PC-3 (cell line): ENCODE data around the gene CAV1. TPM values are rescaled to one million over a fixed set of nuclear protein-coding genes. Genes with fewer than 3 reads are reported as not detected.

ENCODE experiments used
- ATAC-seq: fragments of 200-7000 bp; cut with Tn5 transposase; 2 replicates; pipeline ENCODE4 v1.9.1; 2020; ENCODE audit warnings: mild to moderate bottlenecking, moderate library complexity
- BruUV-seq: library from RNA; stranded (reverse); fragments of 400-500 nt; replicated peaks from 2 replicates; lab custom pipeline; 2021; lab: Mats Ljungman, UMichigan
- CTCF ChIA-PET: fragments of 300-600 bp; sonication (Branson Sonifier 250); formaldehyde crosslinking; loops from one replicate; lab custom pipeline; 2022; ENCODE audit warnings: antibody characterized with exemption; lab: Charles Lee
- POLR2A ChIA-PET: fragments of 300-600 bp; sonication (Branson Sonifier 250); formaldehyde crosslinking; loops from one replicate; lab custom pipeline; 2022; ENCODE audit warnings: antibody characterized with exemption; ENCODE audit not compliant: unreplicated experiment; lab: Charles Lee
- DNase-seq: peaks from one replicate; pipeline ENCODE4 v3.0.0-alpha.2; 2015
- H2AFZ ChIP-seq: fragments of 300-600 bp; sonication (generic); 2 replicates; pipeline ENCODE4 v1.6.0; 2016; ENCODE audit warnings: antibody characterized with exemption, low read length
- H3F3A ChIP-seq: fragments of 300-600 bp; sonication (generic); one replicate; pipeline ENCODE4 v1.6.0; 2017; ENCODE audit warnings: antibody characterized with exemption, low read length, control low read depth, mild to moderate bottlenecking; ENCODE audit not compliant: unreplicated experiment
- H3K27ac ChIP-seq: fragments of 300-600 bp; sonication (generic); 2 replicates; pipeline ENCODE4 v1.5.1; 2016; ENCODE audit warnings: mild to moderate bottlenecking, low read length
- H3K27me3 ChIP-seq: fragments of 300-600 bp; sonication (generic); 2 replicates; pipeline ENCODE4 v1.6.1; 2016; ENCODE audit warnings: low read length, mixed read lengths
- H3K36me3 ChIP-seq: fragments of 300-600 bp; sonication (generic); 2 replicates; pipeline ENCODE4 v1.6.1; 2016; ENCODE audit warnings: low read depth, mixed run types, low read length, mixed read lengths
- H3K4me1 ChIP-seq: fragments of 300-600 bp; sonication (generic); 2 replicates; pipeline ENCODE4 v1.5.1; 2016; ENCODE audit warnings: low read length; ENCODE audit not compliant: insufficient read depth
- H3K4me2 ChIP-seq: fragments of 300-600 bp; sonication (generic); 2 replicates; pipeline ENCODE4 v1.6.0; 2016; ENCODE audit warnings: low read length
- H3K4me3 ChIP-seq: fragments of 300-600 bp; sonication (generic); 2 replicates; pipeline ENCODE4 v1.5.1; 2016; ENCODE audit warnings: mild to moderate bottlenecking, low read length, mixed read lengths
- H3K79me2 ChIP-seq: fragments of 300-600 bp; sonication (generic); 2 replicates; pipeline ENCODE4 v1.6.1; 2017; ENCODE audit warnings: low read length, mixed read lengths
- H3K9ac ChIP-seq: fragments of 300-600 bp; sonication (generic); 2 replicates; pipeline ENCODE4 v1.6.0; 2016; ENCODE audit warnings: mild to moderate bottlenecking, low read length
- H3K9me2 ChIP-seq: fragments of 300-600 bp; sonication (generic); replicated peaks from 2 replicates; pipeline ENCODE4 v1.6.1; 2016; ENCODE audit warnings: mixed run types, low read length, mixed read lengths
- H3K9me3 ChIP-seq: fragments of 300-600 bp; sonication (generic); 2 replicates; pipeline ENCODE4 v1.6.1; 2016; ENCODE audit warnings: low read length, mixed read lengths
- H4K20me1 ChIP-seq: fragments of 300-600 bp; sonication (generic); 2 replicates; pipeline ENCODE4 v1.6.1; 2016; ENCODE audit warnings: low read length, mixed read lengths
- EZH2 ChIP-seq: fragments of 300-600 bp; sonication (generic); IDR thresholded peaks from one replicate; pipeline ENCODE4 v1.6.1; 2017; ENCODE audit warnings: antibody characterized with exemption, mild to moderate bottlenecking, low read length; ENCODE audit not compliant: unreplicated experiment
- EZH2phosphoT487 ChIP-seq: fragments of 300-600 bp; sonication (generic); IDR thresholded peaks from 2 replicates; pipeline ENCODE4 v1.6.1; 2018; ENCODE audit warnings: mild to moderate bottlenecking, antibody characterized with exemption, low read length, borderline replicate concordance
- intact Hi-C: fragments of 100-400 bp; cut with micrococcal nuclease; formaldehyde crosslinking; loops from 2 replicates; pipeline ENCODE4 v1.9.0; 2023
- total RNA-seq: library from RNA; depleted of rRNA; stranded (reverse); fragments of >200 nt; gene quantifications from 2 replicates; pipeline ENCODE4 v1.2.3, GENCODE V29; 2014
- TF ChIP-seq, protein P1 (sequence below): fragments of 300-600 bp; sonication (generic); conservative IDR thresholded peaks from 2 replicates; pipeline ENCODE4 v1.5.1; 2017; ENCODE audit warnings: antibody characterized with exemption, low read depth, mild to moderate bottlenecking, low read length

Gene CAV1
- total RNA-seq, 1 experiment from 2014 or later = 284 TPM

- ATAC-seq = no peak
- TF ChIP-seq EZH2 = no peak
- TF ChIP-seq, protein P1, sequence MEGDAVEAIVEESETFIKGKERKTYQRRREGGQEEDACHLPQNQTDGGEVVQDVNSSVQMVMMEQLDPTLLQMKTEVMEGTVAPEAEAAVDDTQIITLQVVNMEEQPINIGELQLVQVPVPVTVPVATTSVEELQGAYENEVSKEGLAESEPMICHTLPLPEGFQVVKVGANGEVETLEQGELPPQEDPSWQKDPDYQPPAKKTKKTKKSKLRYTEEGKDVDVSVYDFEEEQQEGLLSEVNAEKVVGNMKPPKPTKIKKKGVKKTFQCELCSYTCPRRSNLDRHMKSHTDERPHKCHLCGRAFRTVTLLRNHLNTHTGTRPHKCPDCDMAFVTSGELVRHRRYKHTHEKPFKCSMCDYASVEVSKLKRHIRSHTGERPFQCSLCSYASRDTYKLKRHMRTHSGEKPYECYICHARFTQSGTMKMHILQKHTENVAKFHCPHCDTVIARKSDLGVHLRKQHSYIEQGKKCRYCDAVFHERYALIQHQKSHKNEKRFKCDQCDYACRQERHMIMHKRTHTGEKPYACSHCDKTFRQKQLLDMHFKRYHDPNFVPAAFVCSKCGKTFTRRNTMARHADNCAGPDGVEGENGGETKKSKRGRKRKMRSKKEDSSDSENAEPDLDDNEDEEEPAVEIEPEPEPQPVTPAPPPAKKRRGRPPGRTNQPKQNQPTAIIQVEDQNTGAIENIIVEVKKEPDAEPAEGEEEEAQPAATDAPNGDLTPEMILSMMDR = no peak
- Histone ChIP-seq H3K9me2 (no peaks in the 10 kb centered on the region), H4K20me1 (no peaks in the 10 kb centered on the region; the same call in 1 of the 2 replicates), H3K79me2 (peaks cover 93% of the 10 kb centered on the region), H3K27ac (no peak overlapping the region), H3K9me3 (no peaks in the 10 kb centered on the region), H3F3A (no peaks in the 10 kb centered on the region), H3K9ac (no peak overlapping the region), H3K4me3 (no peak overlapping the region), H3K4me1 (peaks cover 22% of the 10 kb centered on the region), H3K4me2 (no peak overlapping the region), H3K36me3 (peaks cover 79% of the 10 kb centered on the region), H2AFZ (no peak overlapping the region), H3K27me3 (no peaks in the 10 kb centered on the region)
- DNase-seq = no peak
- intact Hi-C loops = no loop called here
- ChIA-PET CTCF (no interaction called here), POLR2A (no interaction called here)
- BruUV-seq = no TSS peak
These were observed 21.2 kb downstream of the CAV1 start for GRCh38 chr7:116546054-116546453.

GRCh38 chr7:116546916-116547315 lies 22.1 kb downstream of the CAV1 start:
- Histone ChIP-seq H3K9me3 (no peaks in the 10 kb centered on the region), H3K4me3 (no peak overlapping the region), H3K9me2 (no peaks in the 10 kb centered on the region), H3K4me2 (no peak overlapping the region), H3K27ac (no peak overlapping the region), H3K79me2 (peaks cover 93% of the 10 kb centered on the region), H3K27me3 (no peaks in the 10 kb centered on the region), H3K9ac (no peak overlapping the region), H3F3A (no peaks in the 10 kb centered on the region), H4K20me1 (no peaks in the 10 kb centered on the region; the same call in 1 of the 2 replicates), H2AFZ (no peak overlapping the region), H3K36me3 (peaks cover 84% of the 10 kb centered on the region), H3K4me1 (peaks cover 18% of the 10 kb centered on the region)
- no peak for DNase-seq
- CTCF ChIA-PET = interaction anchor here (0.6 kb wide), 1 partner anchor 84 kb away, joined by 7 read pairs; no protein-coding TSS in a partner anchor
- no peak for ATAC-seq
- TF ChIP-seq, protein P1 = no peak
- TF ChIP-seq EZH2phosphoT487 (no peak), EZH2 (no peak)
- POLR2A ChIA-PET = no interaction called here
- intact Hi-C loops = no loop called here
- BruUV-seq = no TSS peak

DNA sequence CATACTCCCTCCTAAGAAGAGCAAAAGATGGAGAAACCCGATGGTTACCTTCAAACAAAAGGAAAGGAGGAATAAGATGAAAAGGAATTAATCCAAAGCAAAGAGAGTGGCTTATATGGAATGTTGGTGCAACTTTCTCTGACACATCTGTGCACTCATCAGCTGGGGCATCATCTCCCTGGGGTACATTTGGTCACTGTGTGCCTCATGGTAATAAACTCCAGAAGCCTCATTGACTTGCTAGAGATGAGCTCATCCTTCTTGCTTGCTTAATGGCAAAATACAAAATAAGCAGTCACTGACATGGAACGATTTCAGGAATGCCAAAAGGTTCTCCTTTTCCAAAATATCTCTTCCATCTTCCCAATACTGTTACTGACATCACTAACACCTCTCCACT lies 22.5 kb downstream of the CAV1 start:
- Histone ChIP-seq H3K79me2 (peaks cover 93% of the 10 kb centered on the region), H3K36me3 (peaks cover 84% of the 10 kb centered on the region), H2AFZ (no peak overlapping the region), H3K4me3 (no peak overlapping the region), H3K4me1 (peaks cover 18% of the 10 kb centered on the region), H3K9me3 (no peaks in the 10 kb centered on the region), H3K27ac (no peak overlapping the region), H3F3A (no peaks in the 10 kb centered on the region), H4K20me1 (no peaks in the 10 kb centered on the region), H3K9me2 (no peaks in the 10 kb centered on the region), H3K9ac (no peak overlapping the region), H3K4me2 (no peak overlapping the region), H3K27me3 (no peaks in the 10 kb centered on the region)
- TF ChIP-seq EZH2phosphoT487 (no peak), EZH2 (no peak)
- TF ChIP-seq, protein P1 = no peak
- intact Hi-C loops = no loop called here
- ATAC-seq (peak; percentile 21; the same call in 1 of the 2 replicates), DNase-seq (peak; percentile 27)
- ChIA-PET CTCF (no interaction called here), POLR2A (interaction anchor here (0.6 kb wide), 1 partner anchor 289 kb away, joined by 4 read pairs; no protein-coding TSS in a partner anchor)
- no TSS peak for BruUV-seq
